Naive thymus-derived CD4-positive, alpha-beta T cell (primary cell): ENCODE measurements around the gene PTPRCAP. TPM values are rescaled to one million over a fixed set of nuclear protein-coding genes. Genes with fewer than 3 reads are reported as not detected.

Experiments used
- ATAC-seq: fragments of 150-1000 bp; cut with Tn5 transposase; 2 replicates; pipeline ENCODE4 v1.10.0; 2021; ENCODE audit warnings: mild to moderate bottlenecking, moderate library complexity
- CTCF ChIA-PET: fragments of 350-600 bp; sonication (Branson Sonifier 250); formaldehyde crosslinking; loops from one replicate; lab custom pipeline; 2021; ENCODE audit warnings: antibody characterized with exemption; lab: Charles Lee
- POLR2A ChIA-PET: fragments of 350-600 bp; sonication (Branson Sonifier 250); formaldehyde crosslinking; loops from one replicate; lab custom pipeline; 2021; ENCODE audit warnings: antibody characterized with exemption, inconsistent platforms; lab: Charles Lee
- DNase-seq, 9 donors: peaks; one replicate each; pipeline versions ENCODE4 v3.0.0 to v3.0.0-alpha.2; 2020 to 2022; ENCODE audit warnings: mixed read lengths in 1 of 9
- H3K27ac ChIP-seq: one replicate; pipeline ENCODE4 v1.7.0; 2013; ENCODE audit warnings: mild to moderate bottlenecking, low read depth, low read length, moderate library complexity
- H3K27me3 ChIP-seq, 2 donors: one replicate each; pipeline ENCODE4 v1.7.0; 2013; ENCODE audit warnings: low read length in 2 of 2, mild to moderate bottlenecking in 2 of 2, moderate library complexity in 2 of 2; ENCODE audit not compliant: control insufficient read depth in 2 of 2, insufficient read depth in 2 of 2
- H3K36me3 ChIP-seq, 3 experiments: 1 replicate in 2 of 3; 2 replicates in 1 of 3; pipeline ENCODE4 v1.7.0; 2013; ENCODE audit warnings: low read length in 3 of 3, mild to moderate bottlenecking in 3 of 3, moderate library complexity in 1 of 3; ENCODE audit not compliant: insufficient read depth in 3 of 3, control insufficient read depth in 2 of 3
- H3K4me1 ChIP-seq, 2 donors: one replicate each; pipeline ENCODE4 v1.7.0; 2013; ENCODE audit warnings: low read length in 2 of 2, mild to moderate bottlenecking in 2 of 2, moderate library complexity in 1 of 2; ENCODE audit not compliant: control insufficient read depth in 2 of 2, insufficient read depth in 2 of 2
- H3K4me3 ChIP-seq: 2 replicates; pipeline ENCODE4 v1.7.0; 2013; ENCODE audit warnings: mild to moderate bottlenecking, low read length
- H3K9me3 ChIP-seq, 3 experiments: 1 replicate in 2 of 3; 2 replicates in 1 of 3; pipeline ENCODE4 v1.7.0; 2013; ENCODE audit warnings: low read length in 3 of 3; ENCODE audit not compliant: control insufficient read depth in 2 of 3
- H3K27ac Mint-ChIP-seq, 9 donors: one replicate each; pipeline ENCODE4 v1.8.0; 2020 to 2022; ENCODE audit warnings: mixed read lengths in 9 of 9, mild to moderate bottlenecking in 8 of 9, moderate library complexity in 5 of 9, inconsistent platforms in 2 of 9
- H3K27me3 Mint-ChIP-seq, 5 donors: one replicate each; pipeline ENCODE4 v1.8.0; 2021 to 2022; ENCODE audit warnings: mixed read lengths in 5 of 5, mild to moderate bottlenecking in 1 of 5
- H3K36me3 Mint-ChIP-seq, 5 donors: one replicate each; pipeline ENCODE4 v1.8.0; 2020 to 2022; ENCODE audit warnings: mixed read lengths in 5 of 5, mild to moderate bottlenecking in 3 of 5, inconsistent platforms in 1 of 5
- H3K4me1 Mint-ChIP-seq, 7 donors: one replicate each; pipeline ENCODE4 v1.8.0; 2020 to 2022; ENCODE audit warnings: mixed read lengths in 7 of 7, mild to moderate bottlenecking in 3 of 7, inconsistent platforms in 1 of 7
- H3K4me3 Mint-ChIP-seq, 10 donors: one replicate each; pipeline ENCODE4 v1.8.0; 2020 to 2022; ENCODE audit warnings: mild to moderate bottlenecking in 10 of 10, mixed read lengths in 10 of 10, moderate library complexity in 6 of 10, inconsistent platforms in 2 of 10
- H3K9me3 Mint-ChIP-seq, 11 donors: one replicate each; pipeline ENCODE4 v1.8.0; 2020 to 2022; ENCODE audit warnings: mixed read lengths in 11 of 11, mild to moderate bottlenecking in 4 of 11, inconsistent platforms in 1 of 11, moderate library complexity in 1 of 11
- intact Hi-C, 2 donors: fragments of 100-400 bp; cut with micrococcal nuclease; formaldehyde crosslinking; loops; one replicate each; pipeline ENCODE4 v1.15.1; 2023
- polyA plus RNA-seq, 2 donors: library from polyadenylated mRNA; unstranded; fragments of 300-500 nt; fragmentation: Illumina TruSeq; gene quantifications; one replicate each; pipeline ENCODE4 v1.2.3, GENCODE V29; 2021
- total RNA-seq, 6 experiments: library from RNA in 5 of 6; stranded (reverse) in 5 of 6; gene quantifications; 1 replicate in 5 of 6; 2 replicates in 1 of 6; pipeline ENCODE4 v1.2.3 and lab custom pipeline; 2021 to 2026

The PTPRCAP gene
- total and polyA plus RNA-seq, 7 experiments from 2014 or later = 134 to 670 (median 219) TPM

DNA sequence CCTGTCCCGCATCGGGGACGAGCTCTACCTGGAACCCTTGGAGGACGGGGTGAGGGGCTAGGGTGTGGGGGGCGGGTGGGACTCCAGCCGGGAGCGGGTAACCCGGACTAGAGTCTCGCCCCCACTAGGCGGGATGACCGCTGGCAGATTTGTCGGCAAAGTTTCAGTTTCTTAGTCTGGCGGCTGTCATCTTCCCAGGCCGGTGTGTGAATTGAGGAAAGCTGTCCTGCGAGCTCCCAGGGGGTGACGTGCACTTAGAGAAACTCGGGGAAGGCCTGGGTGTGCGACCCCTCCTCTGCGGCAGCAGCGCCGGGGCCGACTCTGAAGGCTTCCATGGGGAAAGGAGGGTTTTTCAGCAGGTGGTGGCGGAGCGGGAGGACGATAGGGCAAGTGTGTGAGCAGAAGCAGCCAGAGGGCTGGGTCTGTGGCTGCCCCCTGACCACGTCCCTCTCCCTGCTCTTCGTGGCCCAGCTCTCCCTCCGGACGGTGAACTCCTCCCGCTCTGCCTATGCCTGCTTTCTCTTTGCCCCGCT is 45.2 kb downstream of the PTPRCAP start:
- peaks cover 21 to 22% of the 10 kb centered on the region in 2 donors for H3K4me1 ChIP-seq
- peak overlapping the region; percentile 49 for H3K4me3 ChIP-seq
- H3K27ac Mint-ChIP-seq = peak overlapping the region in 8 of 9 donors; percentile 43 to 83 (median 68)
- H3K9me3 ChIP-seq = no peaks in the 10 kb centered on the region
- H3K9me3 Mint-ChIP-seq = no peaks in the 10 kb centered on the region
- POLR2A ChIA-PET = interaction anchor here (0.7 to 25.4 kb wide), 22 partner anchors 8 to 152 kb away, joined by 3 to 1530 read pairs (median 5); partner anchors contain the start of genes AIP, CARNS1, CLCF1 and POLD4
- ATAC-seq = no peak
- H3K27ac ChIP-seq = peak overlapping the region; percentile 83
- H3K4me1 Mint-ChIP-seq = peaks cover 34 to 54% (median 40%) of the 10 kb centered on the region in 7 donors
- peaks cover 0 to 9% (median 0%) of the 10 kb centered on the region in 5 donors for H3K36me3 Mint-ChIP-seq
- DNase-seq = no peak
- intact Hi-C loops = loop anchor here (5.0 kb wide), 2 partner anchors 35 to 275 kb away; partner anchors contain the start of genes KDM2A (in 1 of the 2) and RPS6KB2 (in 1 of the 2)
- H3K27me3 Mint-ChIP-seq = peaks cover 0 to 2% (median 0%) of the 10 kb centered on the region in 5 donors
- peak overlapping the region; percentile 84 to 95 (median 88) for H3K4me3 Mint-ChIP-seq
- H3K36me3 ChIP-seq = peaks cover 0 to 28% (median 0%) of the 10 kb centered on the region in 3 experiments
- CTCF ChIA-PET = interaction anchor here (0.8 to 2.1 kb wide), 7 partner anchors 8 to 111 kb away, joined by 3 to 6 read pairs (median 3); partner anchors contain the start of gene TBC1D10C
- H3K27me3 ChIP-seq = no peaks in the 10 kb centered on the region

DNA sequence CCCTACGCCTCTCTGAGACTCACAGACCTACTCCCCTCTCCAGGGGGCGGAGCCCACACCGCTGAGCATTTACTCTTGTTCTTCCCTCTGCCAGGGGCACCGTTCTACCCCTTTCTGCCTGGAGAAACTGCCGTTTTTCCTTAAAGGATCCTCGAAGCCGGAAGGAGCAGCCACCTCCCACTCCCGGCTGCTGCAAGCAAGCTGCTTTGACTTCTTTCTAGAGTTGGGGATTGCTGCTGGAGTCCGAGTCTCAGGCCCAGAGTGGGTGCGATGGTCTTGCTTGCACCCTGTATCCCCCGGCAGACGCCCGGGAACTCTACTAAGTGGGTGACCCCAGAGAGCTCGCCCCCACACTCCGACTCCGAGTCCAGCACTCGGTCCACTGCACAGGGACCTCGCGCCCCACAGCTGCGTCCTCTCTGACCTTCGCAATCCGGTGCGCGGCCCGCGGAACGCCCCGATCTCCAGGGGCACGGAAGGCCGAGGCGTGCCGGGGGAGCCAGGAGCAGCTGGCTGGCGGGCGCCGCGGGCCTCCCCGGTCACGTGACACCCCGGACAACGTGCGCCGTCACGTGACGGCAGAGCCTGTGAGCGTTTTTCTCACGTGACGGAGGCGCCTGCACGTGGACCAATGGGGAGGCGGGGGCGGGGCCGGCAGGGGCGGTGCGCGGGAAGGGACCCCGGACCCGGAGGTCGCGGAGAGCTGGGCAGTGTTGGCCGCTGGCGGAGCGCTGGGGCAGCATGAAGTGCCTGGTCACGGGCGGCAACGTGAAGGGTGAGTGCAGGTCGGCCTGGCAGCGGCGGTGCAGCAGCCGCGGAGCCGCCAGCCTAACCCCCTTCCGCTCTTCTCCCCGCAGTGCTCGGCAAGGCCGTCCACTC is 45.9 kb downstream of the PTPRCAP start, which contains the start of gene RAD9A:
TSS of gene RAD9A (plus strand) at position 683 of the 879 bp plus-strand sequence. CDS start at position 742, 59 bp downstream.
- H3K27ac Mint-ChIP-seq = peak within 1 kb of the TSS; percentile 47 to 92 (median 82)
- ATAC-seq = peak; percentile 90
- peak; percentile 80 to 94 (median 87) for DNase-seq
- POLR2A ChIA-PET = interaction anchor here (0.8 to 25.4 kb wide), 22 partner anchors 8 to 152 kb away, joined by 3 to 1530 read pairs (median 5); partner anchors contain the start of genes AIP, CARNS1, CDK2AP2 and CLCF1
- peaks cover 27 to 47% (median 34%) of the 10 kb centered on the region in 7 donors for H3K4me1 Mint-ChIP-seq
- CTCF ChIA-PET = interaction anchor here (0.6 to 2.1 kb wide), 14 partner anchors 9 to 111 kb away, joined by 3 to 6 read pairs (median 4); partner anchors contain the start of genes AIP and TBC1D10C
- intact Hi-C loops = loop anchor here (1.0 to 5.0 kb wide), 8 partner anchors 10 to 274 kb away; partner anchors contain the start of genes PPP1CA (in 2 of the 2), RPS6KB2 (in 2 of the 2), KDM2A (in 1 of the 2) and NDUFV1 (in 1 of the 2)
- peaks cover 0 to 3% (median 0%) of the 10 kb centered on the region in 5 donors for H3K27me3 Mint-ChIP-seq
- H3K27me3 ChIP-seq = no peaks in the 10 kb centered on the region
- no peaks in the 10 kb centered on the region for H3K9me3 ChIP-seq
- peak within 1 kb of the TSS; percentile 84 to 95 (median 88) for H3K4me3 Mint-ChIP-seq
- peaks cover 15 to 16% of the 10 kb centered on the region in 2 donors for H3K4me1 ChIP-seq
- no peaks in the 10 kb centered on the region for H3K9me3 Mint-ChIP-seq
- peak within 1 kb of the TSS; percentile 83 for H3K27ac ChIP-seq
- peaks cover 0 to 21% (median 0%) of the 10 kb centered on the region in 3 experiments for H3K36me3 ChIP-seq
- H3K4me3 ChIP-seq = peak within 1 kb of the TSS; percentile 49
- peaks cover 0 to 7% (median 0%) of the 10 kb centered on the region in 5 donors for H3K36me3 Mint-ChIP-seq

DNA sequence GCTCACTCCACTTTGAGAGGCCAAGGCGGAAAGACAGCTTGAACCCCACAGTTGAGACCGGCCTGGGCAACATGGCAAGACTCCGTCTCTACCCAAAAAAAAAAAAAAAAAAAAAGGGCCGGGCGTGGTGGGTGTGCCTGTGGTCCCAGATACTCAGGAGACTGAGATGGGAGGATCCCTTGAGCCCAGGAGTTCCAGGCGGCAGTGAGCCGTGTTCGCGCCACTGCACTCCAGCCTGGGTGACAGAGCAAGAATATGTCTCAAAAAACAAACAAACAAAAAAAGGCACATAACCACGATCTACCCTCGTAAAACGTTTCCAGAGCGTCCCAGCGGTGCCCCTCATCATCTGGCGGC is 46.6 kb downstream of the PTPRCAP start:
- H3K4me1 ChIP-seq = peaks cover 13 to 14% of the 10 kb centered on the region in 2 donors
- DNase-seq (no peak), ATAC-seq (no peak)
- Mint-ChIP-seq H3K4me1 (peaks cover 23 to 42% (median 30%) of the 10 kb centered on the region in 7 donors), H3K36me3 (peaks cover 0 to 7% (median 0%) of the 10 kb centered on the region in 5 donors), H3K9me3 (no peaks in the 10 kb centered on the region), H3K27ac (peak overlapping the region; percentile 34 to 92 (median 82)), H3K27me3 (peaks cover 0 to 5% (median 0%) of the 10 kb centered on the region in 5 donors), H3K4me3 (peak overlapping the region; percentile 84 to 95 (median 88))
- peak overlapping the region; percentile 49 for H3K4me3 ChIP-seq
- no peaks in the 10 kb centered on the region for H3K27me3 ChIP-seq
- intact Hi-C loops = loop anchor here (1.0 to 5.0 kb wide), 8 partner anchors 10 to 274 kb away; partner anchors contain the start of genes PPP1CA (in 2 of the 2), RPS6KB2 (in 2 of the 2), KDM2A (in 1 of the 2) and NDUFV1 (in 1 of the 2)
- H3K36me3 ChIP-seq = peaks cover 0 to 17% (median 0%) of the 10 kb centered on the region in 3 experiments
- ChIA-PET POLR2A (interaction anchor here (1.2 to 25.4 kb wide), 11 partner anchors 12 to 151 kb away, joined by 3 to 1530 read pairs (median 8); partner anchors contain the start of genes CARNS1, CDK2AP2, POLD4 and PPP1CA), CTCF (interaction anchor here (0.6 to 2.1 kb wide), 11 partner anchors 9 to 282 kb away, joined by 3 to 6 read pairs (median 3); partner anchors contain the start of genes AIP and TBC1D10C)
- H3K27ac ChIP-seq = peak overlapping the region; percentile 83
- H3K9me3 ChIP-seq = no peaks in the 10 kb centered on the region

DNA sequence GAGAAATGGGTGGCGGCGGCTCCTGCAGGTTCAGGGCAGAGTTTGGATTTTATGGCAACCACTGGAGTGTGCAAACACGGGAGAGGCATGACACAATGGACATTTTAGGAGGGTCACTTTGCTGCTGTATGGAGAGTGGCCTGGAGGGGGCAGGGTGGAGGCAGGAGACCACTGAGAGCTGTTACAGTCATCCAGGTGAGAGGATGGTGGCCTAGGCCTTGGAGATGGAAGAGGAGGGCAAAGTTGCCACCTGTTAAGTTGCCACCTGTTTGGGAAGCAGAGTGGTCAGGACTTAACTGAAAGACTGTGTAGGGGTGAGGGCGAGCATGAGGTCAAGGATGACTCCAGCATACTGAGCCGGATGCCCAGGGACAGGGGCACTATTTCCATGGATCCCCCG is 48.0 kb downstream of the PTPRCAP start:
- peaks cover 0 to 9% (median 0%) of the 10 kb centered on the region in 3 experiments for H3K36me3 ChIP-seq
- ChIA-PET CTCF (interaction anchor here (0.6 to 21.2 kb wide), 5 partner anchors 33 to 240 kb away, joined by 3 to 495 read pairs (median 3); partner anchors contain the start of genes CDK2AP2, NUDT8, PITPNM1 and POLD4), POLR2A (interaction anchor here (4.1 to 25.4 kb wide), 2 partner anchors 13 to 37 kb away, joined by 65 to 1530 read pairs; partner anchors contain the start of genes CARNS1, PPP1CA, PTPRCAP and RPS6KB2)
- Mint-ChIP-seq H3K27ac (peak overlapping the region in 8 of 9 donors; percentile 6 to 86 (median 70)), H3K9me3 (no peaks in the 10 kb centered on the region), H3K36me3 (peaks cover 0 to 7% (median 0%) of the 10 kb centered on the region in 5 donors), H3K27me3 (peaks cover 0 to 20% (median 0%) of the 10 kb centered on the region in 5 donors), H3K4me3 (peak overlapping the region; percentile 38 to 86 (median 74)), H3K4me1 (peaks cover 23 to 42% (median 30%) of the 10 kb centered on the region in 7 donors)
- intact Hi-C loops = loop anchor here (1.0 kb wide), 1 partner anchor 117 kb away; no protein-coding TSS in a partner anchor
- DNase-seq = peak in 3 of 9 donors; percentile 35 to 48 (median 42)
- H3K27me3 ChIP-seq = no peaks in the 10 kb centered on the region
- no peak overlapping the region for H3K27ac ChIP-seq
- H3K4me1 ChIP-seq = peaks cover 13 to 14% of the 10 kb centered on the region in 2 donors
- no peaks in the 10 kb centered on the region for H3K9me3 ChIP-seq
- H3K4me3 ChIP-seq = no peak overlapping the region
- ATAC-seq = peak; percentile 59

DNA sequence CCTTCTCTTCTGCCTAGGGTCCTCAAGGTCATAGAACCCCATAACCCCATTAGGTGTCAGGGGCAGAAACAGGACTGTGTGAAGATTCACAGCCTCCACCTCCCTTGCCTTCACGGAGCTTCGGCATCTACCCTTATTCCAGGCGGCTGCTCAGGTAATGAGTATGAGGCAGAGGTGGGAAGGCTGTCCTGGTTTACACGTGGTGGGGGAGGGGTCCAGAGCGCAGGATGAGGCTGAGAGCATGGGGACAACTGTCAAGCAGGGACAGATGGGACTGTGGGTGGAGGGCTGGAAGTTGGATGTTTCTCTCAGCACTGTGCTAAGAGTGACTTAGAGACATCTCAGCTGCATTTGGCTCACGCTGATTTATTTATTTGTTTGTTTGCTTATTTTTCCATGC is 50.0 kb downstream of the PTPRCAP start:
- Mint-ChIP-seq H3K36me3 (peaks cover 0 to 2% (median 0%) of the 10 kb centered on the region in 5 donors), H3K27ac (peak overlapping the region in 1 of 9 donors; percentile 67), H3K4me1 (peaks cover 19 to 29% (median 22%) of the 10 kb centered on the region in 7 donors), H3K4me3 (no peak overlapping the region), H3K9me3 (no peaks in the 10 kb centered on the region), H3K27me3 (peaks cover 0 to 23% (median 0%) of the 10 kb centered on the region in 5 donors)
- no peak overlapping the region for H3K4me3 ChIP-seq
- no peaks in the 10 kb centered on the region for H3K27me3 ChIP-seq
- peaks cover 0 to 2% (median 0%) of the 10 kb centered on the region in 3 experiments for H3K36me3 ChIP-seq
- intact Hi-C loops = no loop called here
- POLR2A ChIA-PET = interaction anchor here (0.8 to 25.4 kb wide), 5 partner anchors 14 to 95 kb away, joined by 3 to 1530 read pairs (median 5); partner anchors contain the start of genes AIP, CARNS1, POLD4 and PPP1CA
- ATAC-seq (no peak), DNase-seq (no peak)
- H3K27ac ChIP-seq = no peak overlapping the region
- CTCF ChIA-PET = interaction anchor here (0.6 to 21.2 kb wide), 6 partner anchors 31 to 118 kb away, joined by 3 to 495 read pairs (median 3); partner anchors contain the start of genes PITPNM1, POLD4 and TMEM134
- peaks cover 11% of the 10 kb centered on the region in 2 donors for H3K4me1 ChIP-seq
- no peaks in the 10 kb centered on the region for H3K9me3 ChIP-seq
